ENCODE results near the gene ODR4. TPM values are rescaled to one million over a fixed set of nuclear protein-coding genes. Genes with fewer than 3 reads are reported as not detected.
"Not testable (repeated sequence)": the region's sequence is repeated elsewhere in the genome, so short reads cannot be mapped to it uniquely, and the experiment has no call there.

Gene ODR4
- total RNA-seq, 1 experiment from 2014 or later: 19.6 TPM

DNA sequence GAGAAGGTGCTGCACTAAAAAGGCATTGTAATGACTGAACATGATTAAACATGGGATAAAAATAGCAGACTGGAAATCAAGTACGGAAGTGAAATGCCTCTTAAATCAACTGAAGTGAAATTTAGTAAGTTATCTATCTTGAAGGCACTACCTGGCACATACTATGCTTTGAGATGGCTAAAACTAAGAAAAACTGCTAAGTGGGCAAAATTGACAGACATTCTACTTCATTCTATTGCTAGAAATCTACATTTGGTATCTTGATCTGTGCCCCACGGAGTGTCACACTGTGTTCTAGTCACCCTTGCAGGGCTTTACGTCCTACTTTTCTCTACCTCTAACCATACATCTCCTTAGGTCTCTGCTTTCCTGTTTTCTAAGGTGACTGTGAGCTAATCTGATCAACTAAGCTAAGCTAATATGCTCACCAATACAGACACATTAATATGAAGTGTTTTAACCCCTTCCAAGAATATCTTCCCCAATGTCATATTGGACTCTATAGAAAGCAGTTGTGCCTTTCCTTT, 81.2 kb downstream of the ODR4 start:
- Histone ChIP-seq H3K9me2 (ENCODE audit: insufficient read depth) (no peaks in the 10 kb centered on the region), H3K36me3 (ENCODE audit: low read depth) (no peaks in the 10 kb centered on the region), H3K4me3 (no peak overlapping the region), H3K4me1 (replicated peaks; ENCODE audit: insufficient read depth) (no peaks in the 10 kb centered on the region), H3K27me3 (ENCODE audit: insufficient read depth, low read depth) (no peaks in the 10 kb centered on the region), H4K20me1 (ENCODE audit: insufficient read depth) (no peaks in the 10 kb centered on the region), H3K79me2 (ENCODE audit: low read depth) (no peaks in the 10 kb centered on the region), H3K27ac (no peak overlapping the region), H3F3A (ENCODE audit: insufficient read depth, low read depth) (no peaks in the 10 kb centered on the region), H3K9me3 (ENCODE audit: insufficient read depth, low read depth) (no peaks in the 10 kb centered on the region), H3K4me2 (no peak overlapping the region), H2AFZ (no peak overlapping the region)
- ChIA-PET POLR2A (ENCODE audit: unreplicated experiment) (no interaction called here), CTCF (no interaction called here)
- TF ChIP-seq EZH2 (IDR thresholded peaks at IDR 0.05; ENCODE audit: low read depth) (no peak), CTCF (conservative IDR thresholded peaks at IDR 0.05) (no peak)
- no TSS peak for BruUV-seq (replicated peaks)
- no peak for DNase-seq
- intact Hi-C loops (cut with micrococcal nuclease; ENCODE audit: unreplicated experiment): no loop called here

GRCh38 chr1:186459161-186459560, 83.5 kb downstream of the ODR4 start:
- H2AFZ ChIP-seq; H3K27me3 ChIP-seq (ENCODE audit: insufficient read depth, low read depth); H3K9me3 ChIP-seq (ENCODE audit: insufficient read depth, low read depth); H3K36me3 ChIP-seq (ENCODE audit: low read depth); CTCF ChIA-PET; intact Hi-C loops (cut with micrococcal nuclease; ENCODE audit: unreplicated experiment); BruUV-seq (replicated peaks); H3K4me2 ChIP-seq; H3K9me2 ChIP-seq (ENCODE audit: insufficient read depth); H4K20me1 ChIP-seq (ENCODE audit: insufficient read depth); POLR2A ChIA-PET (ENCODE audit: unreplicated experiment); H3F3A ChIP-seq (ENCODE audit: insufficient read depth, low read depth); H3K4me3 ChIP-seq; H3K4me1 ChIP-seq (replicated peaks; ENCODE audit: insufficient read depth); H3K79me2 ChIP-seq (ENCODE audit: low read depth); H3K27ac ChIP-seq; DNase-seq: not testable (repeated sequence)

DNA sequence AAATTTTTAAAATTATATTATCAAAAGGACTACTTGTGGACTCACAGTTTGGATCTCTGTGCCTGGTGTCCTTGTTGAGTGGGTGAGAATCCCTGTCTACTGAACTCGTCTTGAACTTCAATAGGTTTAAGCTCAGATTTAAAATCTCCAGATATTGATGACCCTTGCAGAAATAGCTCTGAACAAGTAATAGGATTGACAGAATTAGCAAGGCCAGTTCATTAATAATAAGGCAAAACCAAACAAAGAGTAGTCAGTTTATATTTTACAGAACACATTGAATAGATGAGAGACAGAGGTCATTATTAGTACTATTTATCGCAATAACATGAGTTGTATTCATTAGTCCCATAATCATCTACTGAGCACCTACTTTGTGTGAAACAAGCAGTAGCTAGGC, 85.4 kb downstream of the ODR4 start, which contains the start of gene PDC:
Gene PDC (minus strand): TSS at position 101 of the 400 bp plus-strand sequence. CDS start 11,655 bp downstream, outside the sequence.
- no peaks in the 10 kb centered on the region for H3K79me2 ChIP-seq (ENCODE audit: low read depth)
- no peaks in the 10 kb centered on the region for H3K9me3 ChIP-seq (ENCODE audit: insufficient read depth, low read depth)
- no peaks in the 10 kb centered on the region for H3F3A ChIP-seq (ENCODE audit: insufficient read depth, low read depth)
- intact Hi-C loops (cut with micrococcal nuclease; ENCODE audit: unreplicated experiment): no loop called here
- H3K4me3 ChIP-seq: no peak within 1 kb of the TSS
- no peak for TF ChIP-seq CTCF (conservative IDR thresholded peaks at IDR 0.05)
- no peak for TF ChIP-seq EZH2 (IDR thresholded peaks at IDR 0.05; ENCODE audit: low read depth)
- no peaks in the 10 kb centered on the region for H4K20me1 ChIP-seq (ENCODE audit: insufficient read depth)
- no peak within 1 kb of the TSS for H3K27ac ChIP-seq
- H2AFZ ChIP-seq: no peak within 1 kb of the TSS
- DNase-seq: no peak
- no peaks in the 10 kb centered on the region for H3K36me3 ChIP-seq (ENCODE audit: low read depth)
- H3K9me2 ChIP-seq (ENCODE audit: insufficient read depth): no peaks in the 10 kb centered on the region
- H3K4me2 ChIP-seq: no peak within 1 kb of the TSS
- H3K4me1 ChIP-seq (replicated peaks; ENCODE audit: insufficient read depth): no peaks in the 10 kb centered on the region
- ChIA-PET CTCF (no interaction called here), POLR2A (ENCODE audit: unreplicated experiment) (no interaction called here)
- no TSS peak for BruUV-seq (replicated peaks)
- H3K27me3 ChIP-seq (ENCODE audit: insufficient read depth, low read depth): no peaks in the 10 kb centered on the region

DNA sequence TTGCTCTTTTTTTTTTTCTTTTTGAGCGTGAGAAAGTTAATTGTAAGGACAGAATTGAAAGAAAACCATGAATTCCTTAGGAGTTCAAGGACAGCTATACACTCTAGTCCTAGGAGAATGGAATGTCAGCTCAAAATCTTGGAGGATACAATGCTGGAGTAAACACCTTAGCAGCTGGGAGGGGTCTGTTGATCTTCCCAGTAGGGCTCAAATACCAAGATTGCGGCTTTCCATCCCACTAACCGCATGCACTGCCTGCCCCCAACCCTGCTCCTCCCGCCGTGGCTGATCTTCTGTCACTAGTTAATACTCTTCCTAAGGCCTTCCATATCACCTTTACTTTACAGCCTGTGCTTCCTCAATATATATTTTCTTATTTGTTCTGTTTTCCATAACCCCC, 87.9 kb downstream of the ODR4 start:
- Histone ChIP-seq H3K36me3 (ENCODE audit: low read depth) (no peaks in the 10 kb centered on the region), H3K27ac (no peak overlapping the region), H3K9me3 (ENCODE audit: insufficient read depth, low read depth) (no peaks in the 10 kb centered on the region), H4K20me1 (ENCODE audit: insufficient read depth) (no peaks in the 10 kb centered on the region), H3K27me3 (ENCODE audit: insufficient read depth, low read depth) (no peaks in the 10 kb centered on the region), H3K4me2 (no peak overlapping the region), H3K79me2 (ENCODE audit: low read depth) (no peaks in the 10 kb centered on the region), H2AFZ (no peak overlapping the region), H3F3A (ENCODE audit: insufficient read depth, low read depth) (no peaks in the 10 kb centered on the region), H3K4me3 (no peak overlapping the region), H3K9me2 (ENCODE audit: insufficient read depth) (no peaks in the 10 kb centered on the region), H3K4me1 (replicated peaks; ENCODE audit: insufficient read depth) (no peaks in the 10 kb centered on the region)
- intact Hi-C loops (cut with micrococcal nuclease; ENCODE audit: unreplicated experiment): no loop called here
- ChIA-PET CTCF (no interaction called here), POLR2A (ENCODE audit: unreplicated experiment) (no interaction called here)
- no TSS peak for BruUV-seq (replicated peaks)
- DNase-seq: no peak
- TF ChIP-seq CTCF (conservative IDR thresholded peaks at IDR 0.05) (no peak), EZH2 (IDR thresholded peaks at IDR 0.05; ENCODE audit: low read depth) (no peak)
